SU-DHL-6 (cell line): Measurements from ENCODE around the gene CERKL.

ENCODE experiments used
- H2AFZ ChIP-seq: fragments of 200-600 bp; sonication (generic); 2 replicates; pipeline ENCODE4 v1.6.1; 2014; ENCODE audit warnings: low read depth, mild to moderate bottlenecking, moderate library complexity, mixed read lengths, antibody characterized with exemption, low read length; ENCODE audit not compliant: severe bottlenecking
- H3F3A ChIP-seq: fragments of 200-600 bp; shearing (Covaris generic); 2 replicates; pipeline ENCODE4 v1.6.0; 2016; ENCODE audit warnings: antibody characterized with exemption, mild to moderate bottlenecking; ENCODE audit not compliant: insufficient read depth
- H3K27ac ChIP-seq: fragments of 200-600 bp; sonication (generic); 2 replicates; pipeline ENCODE4 v1.5.1; 2016; ENCODE audit warnings: low read depth, mild to moderate bottlenecking, low read length, moderate library complexity, mixed read lengths
- H3K27me3 ChIP-seq: fragments of 200-600 bp; sonication (generic), shearing (Covaris generic); 2 replicates; pipeline ENCODE4 v1.6.0; 2014; ENCODE audit warnings: mild to moderate bottlenecking, low read length
- H3K36me3 ChIP-seq: fragments of 200-600 bp; sonication (generic); 2 replicates; pipeline ENCODE4 v1.6.1; 2014; ENCODE audit warnings: mild to moderate bottlenecking, low read length, mixed read lengths
- H3K4me2 ChIP-seq: fragments of 300-600, 200-600 bp; shearing (Covaris generic), sonication (generic); 2 replicates; pipeline ENCODE4 v1.6.0; 2014; ENCODE audit warnings: low read length, low read depth, mild to moderate bottlenecking; ENCODE audit not compliant: poor library complexity, severe bottlenecking
- H3K4me3 ChIP-seq: fragments of 200-600 bp; sonication (generic); 2 replicates; pipeline ENCODE4 v1.5.1; 2014; ENCODE audit warnings: antibody characterized with exemption, low read length, mild to moderate bottlenecking, mixed read lengths; ENCODE audit not compliant: insufficient read depth, poor library complexity, severe bottlenecking
- H3K79me2 ChIP-seq: fragments of 200-600 bp; sonication (generic); 2 replicates; pipeline ENCODE4 v1.6.1; 2014; ENCODE audit warnings: mild to moderate bottlenecking, low read length, moderate library complexity; ENCODE audit not compliant: insufficient read depth
- H3K9ac ChIP-seq: fragments of 200-600 bp; sonication (generic); 2 replicates; pipeline ENCODE4 v1.7.0; 2014; ENCODE audit warnings: mild to moderate bottlenecking, low read length
- H3K9me2 ChIP-seq: fragments of 200-600 bp; sonication (generic); replicated peaks from 2 replicates; pipeline ENCODE4 v1.6.1; 2014; ENCODE audit warnings: low read length; ENCODE audit not compliant: insufficient read depth
- H3K9me3 ChIP-seq: fragments of 200-600 bp; sonication (generic); 2 replicates; pipeline ENCODE4 v1.6.1; 2014; ENCODE audit warnings: low read length, mixed read lengths; ENCODE audit not compliant: insufficient read depth
- H4K20me1 ChIP-seq: fragments of 200-600 bp; sonication (generic); 2 replicates; pipeline ENCODE4 v1.6.1; 2014; ENCODE audit warnings: low read depth, mild to moderate bottlenecking, antibody characterized with exemption, low read length, moderate library complexity, mixed read lengths
- EZH2phosphoT487 ChIP-seq: fragments of 200-600 bp; sonication (generic), shearing (Covaris generic); conservative IDR thresholded peaks from 2 replicates; pipeline ENCODE4 v1.6.1; 2018; ENCODE audit warnings: mild to moderate bottlenecking, antibody characterized with exemption, low read length, moderate library complexity, mixed read lengths
- TF ChIP-seq, protein P1 (sequence below): fragments of 200-600 bp; sonication (generic); IDR thresholded peaks from one replicate; pipeline ENCODE4 v1.5.1; 2017; ENCODE audit warnings: antibody characterized with exemption, mild to moderate bottlenecking, low read length, moderate library complexity; ENCODE audit not compliant: insufficient read depth, poor library complexity, severe bottlenecking

The CERKL gene

DNA sequence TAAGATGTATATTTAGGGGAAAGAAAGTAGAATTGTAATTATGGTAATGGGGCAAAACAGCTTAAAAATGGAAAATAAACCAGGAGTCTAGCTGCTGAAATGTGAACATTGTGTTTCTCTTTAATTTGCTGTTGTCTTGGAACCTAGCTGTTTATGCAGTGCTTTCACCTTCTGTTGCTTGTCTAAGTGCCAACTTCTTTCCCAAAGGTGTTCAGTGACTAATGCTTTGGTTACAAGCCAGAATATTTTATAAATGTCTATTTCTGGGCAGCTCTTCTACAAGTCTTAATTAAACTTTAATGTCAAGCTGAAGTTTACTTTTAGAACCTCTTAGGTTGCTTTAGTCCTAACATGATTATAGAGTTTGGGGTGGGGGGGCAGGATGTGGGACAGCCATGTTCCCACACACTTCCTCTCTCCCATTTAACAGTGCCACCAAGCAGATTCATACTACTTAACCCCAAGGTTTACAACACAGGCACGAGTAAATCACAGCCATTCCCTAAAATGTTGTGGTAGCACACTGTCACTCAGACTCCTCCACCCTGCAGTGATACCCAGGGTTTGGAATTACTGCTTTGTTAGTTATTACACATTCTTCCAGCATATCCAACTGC is 139.1 kb downstream of the CERKL start:
- Histone ChIP-seq H3F3A (no peaks in the 10 kb centered on the region), H3K27me3 (no peaks in the 10 kb centered on the region), H3K4me2 (no peak overlapping the region), H3K4me3 (no peak overlapping the region), H3K79me2 (no peaks in the 10 kb centered on the region), H4K20me1 (no peaks in the 10 kb centered on the region), H3K9me3 (no peaks in the 10 kb centered on the region), H3K9me2 (no peaks in the 10 kb centered on the region), H3K9ac (no peak overlapping the region), H3K36me3 (peaks cover 19% of the 10 kb centered on the region; the same call in 1 of the 2 replicates), H3K27ac (no peak overlapping the region), H2AFZ (no peak overlapping the region)
- no peak for TF ChIP-seq EZH2phosphoT487
- TF ChIP-seq, protein P1, sequence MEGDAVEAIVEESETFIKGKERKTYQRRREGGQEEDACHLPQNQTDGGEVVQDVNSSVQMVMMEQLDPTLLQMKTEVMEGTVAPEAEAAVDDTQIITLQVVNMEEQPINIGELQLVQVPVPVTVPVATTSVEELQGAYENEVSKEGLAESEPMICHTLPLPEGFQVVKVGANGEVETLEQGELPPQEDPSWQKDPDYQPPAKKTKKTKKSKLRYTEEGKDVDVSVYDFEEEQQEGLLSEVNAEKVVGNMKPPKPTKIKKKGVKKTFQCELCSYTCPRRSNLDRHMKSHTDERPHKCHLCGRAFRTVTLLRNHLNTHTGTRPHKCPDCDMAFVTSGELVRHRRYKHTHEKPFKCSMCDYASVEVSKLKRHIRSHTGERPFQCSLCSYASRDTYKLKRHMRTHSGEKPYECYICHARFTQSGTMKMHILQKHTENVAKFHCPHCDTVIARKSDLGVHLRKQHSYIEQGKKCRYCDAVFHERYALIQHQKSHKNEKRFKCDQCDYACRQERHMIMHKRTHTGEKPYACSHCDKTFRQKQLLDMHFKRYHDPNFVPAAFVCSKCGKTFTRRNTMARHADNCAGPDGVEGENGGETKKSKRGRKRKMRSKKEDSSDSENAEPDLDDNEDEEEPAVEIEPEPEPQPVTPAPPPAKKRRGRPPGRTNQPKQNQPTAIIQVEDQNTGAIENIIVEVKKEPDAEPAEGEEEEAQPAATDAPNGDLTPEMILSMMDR = no peak

DNA sequence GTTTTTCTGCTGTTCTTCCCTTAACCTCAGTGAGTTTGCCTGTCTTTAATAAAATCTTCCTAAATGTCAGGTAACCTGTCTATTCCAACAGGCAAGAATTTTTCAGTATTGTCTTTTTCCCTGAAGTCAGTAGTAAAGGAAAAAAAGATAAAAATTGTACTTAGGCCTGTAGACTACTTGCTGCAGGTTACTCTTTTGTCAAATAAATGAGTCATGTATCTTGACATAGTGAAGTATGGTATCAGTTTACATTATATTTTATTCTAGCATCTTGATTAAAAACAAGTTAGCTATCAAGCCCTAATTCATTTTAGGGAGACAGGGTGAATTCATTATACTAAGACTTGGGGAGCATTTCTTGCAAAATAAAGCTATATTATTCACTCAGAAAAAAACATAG is 139.9 kb downstream of the CERKL start:
- Histone ChIP-seq H3K9me2 (no peaks in the 10 kb centered on the region), H3F3A (no peaks in the 10 kb centered on the region), H3K9me3 (no peaks in the 10 kb centered on the region), H3K9ac (no peak overlapping the region), H3K79me2 (no peaks in the 10 kb centered on the region), H4K20me1 (no peaks in the 10 kb centered on the region), H3K4me3 (no peak overlapping the region), H3K27me3 (no peaks in the 10 kb centered on the region), H3K36me3 (peaks cover 21% of the 10 kb centered on the region; the same call in 1 of the 2 replicates), H3K4me2 (no peak overlapping the region), H2AFZ (no peak overlapping the region), H3K27ac (no peak overlapping the region)
- no peak for TF ChIP-seq EZH2phosphoT487
- TF ChIP-seq, protein P1 = no peak

DNA sequence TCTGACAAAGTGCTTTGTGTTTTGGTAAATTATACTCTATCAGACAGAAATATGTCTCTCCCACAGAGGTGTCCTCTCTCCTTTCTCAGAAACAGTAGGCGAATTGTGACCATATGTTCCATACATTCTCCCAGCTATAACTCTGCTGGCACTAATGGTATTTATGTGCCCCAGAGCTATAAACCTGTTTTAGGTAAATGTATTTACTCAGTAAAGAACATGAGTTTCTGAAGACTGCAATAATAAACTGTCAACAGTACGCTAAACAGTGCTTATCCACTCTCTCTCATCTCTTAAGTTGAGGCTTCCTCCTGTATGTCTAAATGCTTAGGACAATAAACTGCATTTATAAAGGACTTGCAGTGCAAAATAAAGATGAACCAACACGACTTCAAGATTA is 141.2 kb downstream of the CERKL start:
- TF ChIP-seq, protein P1 = no peak
- TF ChIP-seq EZH2phosphoT487 = no peak
- H3F3A ChIP-seq = no peaks in the 10 kb centered on the region

More for the DNA sequence above, 141.2 kb downstream of the CERKL start:
- Histone ChIP-seq H3K4me3 (no peak overlapping the region), H2AFZ (no peak overlapping the region), H4K20me1 (no peaks in the 10 kb centered on the region), H3K9ac (no peak overlapping the region), H3K36me3 (peaks cover 33% of the 10 kb centered on the region), H3K9me3 (no peaks in the 10 kb centered on the region), H3K9me2 (no peaks in the 10 kb centered on the region), H3K27me3 (no peaks in the 10 kb centered on the region), H3K79me2 (no peaks in the 10 kb centered on the region), H3K27ac (no peak overlapping the region), H3K4me2 (no peak overlapping the region)
